Karpas-422 (cell line): ENCODE measurements around the gene FLNA. TPM values are rescaled to one million over a fixed set of nuclear protein-coding genes. Genes with fewer than 3 reads are reported as not detected.

Experiments
- DNase-seq: peaks from one replicate; pipeline ENCODE4 v3.0.0-alpha.2; 2015
- H2AFZ ChIP-seq: fragments of 200-600 bp; sonication (generic); 2 replicates; pipeline ENCODE4 v1.6.1; 2014; ENCODE audit warnings: antibody characterized with exemption, low read length, mixed read lengths
- H3K27ac ChIP-seq: fragments of 200-600 bp; sonication (generic); 2 replicates; pipeline ENCODE4 v1.5.1; 2014; ENCODE audit warnings: mild to moderate bottlenecking, low read length, moderate library complexity
- H3K27me3 ChIP-seq: fragments of 200-600 bp; sonication (generic); 2 replicates; pipeline ENCODE4 v1.6.1; 2014; ENCODE audit warnings: low read length, mixed read lengths
- H3K36me3 ChIP-seq: fragments of 200-600 bp; sonication (generic); 2 replicates; pipeline ENCODE4 v1.6.1; 2014; ENCODE audit warnings: low read length, mixed read lengths; ENCODE audit not compliant: insufficient read depth
- H3K4me1 ChIP-seq: fragments of 200-600 bp; sonication (generic); 2 replicates; pipeline ENCODE4 v1.6.1; 2014; ENCODE audit warnings: mild to moderate bottlenecking, low read length, mixed read lengths
- H3K4me2 ChIP-seq: fragments of 200-600 bp; sonication (generic); 2 replicates; pipeline ENCODE4 v1.6.1; 2014; ENCODE audit warnings: low read length, low read depth, mild to moderate bottlenecking; ENCODE audit not compliant: poor library complexity, severe bottlenecking
- H3K4me3 ChIP-seq: fragments of 200-600 bp; sonication (generic); 2 replicates; pipeline ENCODE4 v1.5.1; 2014; ENCODE audit warnings: mild to moderate bottlenecking, antibody characterized with exemption, low read length, mixed read lengths
- H3K79me2 ChIP-seq: fragments of 200-600 bp; sonication (generic); 2 replicates; pipeline ENCODE4 v1.6.1; 2014; ENCODE audit warnings: mild to moderate bottlenecking, low read length, mixed read lengths
- H3K9ac ChIP-seq: fragments of 200-600 bp; sonication (generic); 2 replicates; pipeline ENCODE4 v1.6.0; 2014; ENCODE audit warnings: low read length
- H3K9me2 ChIP-seq: fragments of 200-600 bp; sonication (generic), shearing (Covaris generic); replicated peaks from 2 replicates; pipeline ENCODE4 v1.6.0; 2014; ENCODE audit warnings: mild to moderate bottlenecking, low read length, moderate library complexity; ENCODE audit not compliant: insufficient read depth
- H3K9me3 ChIP-seq: fragments of 300-700, 200-600 bp; sonication (generic); 2 replicates; pipeline ENCODE4 v1.6.1; 2014; ENCODE audit warnings: low read length, mixed read lengths
- H4K20me1 ChIP-seq: fragments of 200-600 bp; sonication (generic); 2 replicates; pipeline ENCODE4 v1.6.1; 2014; ENCODE audit warnings: mild to moderate bottlenecking, antibody characterized with exemption, low read length, low read depth; ENCODE audit not compliant: insufficient read depth
- total RNA-seq: library from RNA; depleted of rRNA; stranded (reverse); fragments of >200 nt; shearing (Covaris generic); gene quantifications from 2 replicates; pipeline ENCODE4 v1.2.3, GENCODE V29; 2014; ENCODE audit warnings: low replicate concordance

FLNA gene
- total RNA-seq, 1 experiment from 2014 or later: 46.3 TPM

GRCh38 chrX:154381271-154381670 lies 6.8 kb upstream of the FLNA start:
- Histone ChIP-seq H3K27ac (no peak overlapping the region), H3K36me3 (no peaks in the 10 kb centered on the region), H2AFZ (no peak overlapping the region), H3K9me2 (no peaks in the 10 kb centered on the region), H3K9me3 (no peaks in the 10 kb centered on the region), H3K9ac (no peak overlapping the region), H3K4me3 (no peak overlapping the region), H4K20me1 (no peaks in the 10 kb centered on the region), H3K27me3 (no peaks in the 10 kb centered on the region), H3K79me2 (peaks cover 11% of the 10 kb centered on the region), H3K4me1 (peaks cover 24% of the 10 kb centered on the region), H3K4me2 (no peak overlapping the region)
- DNase-seq: no peak

GRCh38 chrX:154380787-154381186 lies 6.4 kb upstream of the FLNA start:
- Histone ChIP-seq H3K9me3 (no peaks in the 10 kb centered on the region), H3K9me2 (no peaks in the 10 kb centered on the region), H3K27ac (no peak overlapping the region), H3K4me3 (peak overlapping the region; percentile 85; the same call in 1 of the 2 replicates), H3K79me2 (peaks cover 11% of the 10 kb centered on the region), H3K4me2 (peak overlapping the region; percentile 80), H3K27me3 (no peaks in the 10 kb centered on the region), H3K9ac (peak overlapping the region; percentile 95), H3K4me1 (peaks cover 24% of the 10 kb centered on the region), H4K20me1 (no peaks in the 10 kb centered on the region), H3K36me3 (no peaks in the 10 kb centered on the region), H2AFZ (no peak overlapping the region)
- no peak for DNase-seq

GRCh38 chrX:154380153-154380552 lies 5.7 kb upstream of the FLNA start:
- no peaks in the 10 kb centered on the region for H3K9me2 ChIP-seq
- DNase-seq: no peak
- peaks cover 11% of the 10 kb centered on the region for H3K79me2 ChIP-seq
- H3K36me3 ChIP-seq: no peaks in the 10 kb centered on the region
- no peak overlapping the region for H2AFZ ChIP-seq
- no peaks in the 10 kb centered on the region for H3K27me3 ChIP-seq
- no peak overlapping the region for H3K27ac ChIP-seq
- no peaks in the 10 kb centered on the region for H3K9me3 ChIP-seq
- H3K4me3 ChIP-seq: peak overlapping the region; percentile 85
- H4K20me1 ChIP-seq: no peaks in the 10 kb centered on the region
- H3K4me2 ChIP-seq: peak overlapping the region; percentile 80
- H3K9ac ChIP-seq: peak overlapping the region; percentile 95
- peaks cover 24% of the 10 kb centered on the region for H3K4me1 ChIP-seq

DNA sequence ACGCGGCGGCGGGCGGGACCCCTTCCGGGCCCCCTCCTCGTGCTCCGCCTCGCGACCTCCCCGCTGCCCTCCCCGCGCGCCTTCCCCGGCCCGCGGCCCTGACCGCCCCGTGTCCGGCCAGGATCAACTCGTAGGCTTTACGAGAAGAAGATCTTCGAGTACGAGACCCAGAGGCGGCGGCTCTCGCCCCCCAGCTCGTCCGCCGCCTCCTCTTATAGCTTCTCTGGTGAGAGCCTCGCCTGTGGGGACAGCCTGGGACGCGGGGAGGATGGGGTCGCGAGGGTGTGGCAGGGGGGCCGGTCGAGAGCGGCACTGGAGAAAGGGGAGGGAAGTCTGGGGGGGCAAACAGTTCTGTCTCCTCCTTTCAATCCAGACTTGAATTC lies 5.1 kb upstream of the FLNA start:
- Histone ChIP-seq H3K9ac (peak overlapping the region; percentile 95), H4K20me1 (no peaks in the 10 kb centered on the region), H3K27ac (peak overlapping the region; percentile 64), H3K36me3 (no peaks in the 10 kb centered on the region), H3K4me3 (peak overlapping the region; percentile 85), H3K79me2 (peaks cover 11% of the 10 kb centered on the region), H3K4me2 (peak overlapping the region; percentile 80), H3K27me3 (no peaks in the 10 kb centered on the region), H3K9me2 (no peaks in the 10 kb centered on the region), H3K4me1 (peaks cover 23% of the 10 kb centered on the region), H2AFZ (no peak overlapping the region; the same call in 1 of the 2 replicates), H3K9me3 (no peaks in the 10 kb centered on the region)
- no peak for DNase-seq

DNA sequence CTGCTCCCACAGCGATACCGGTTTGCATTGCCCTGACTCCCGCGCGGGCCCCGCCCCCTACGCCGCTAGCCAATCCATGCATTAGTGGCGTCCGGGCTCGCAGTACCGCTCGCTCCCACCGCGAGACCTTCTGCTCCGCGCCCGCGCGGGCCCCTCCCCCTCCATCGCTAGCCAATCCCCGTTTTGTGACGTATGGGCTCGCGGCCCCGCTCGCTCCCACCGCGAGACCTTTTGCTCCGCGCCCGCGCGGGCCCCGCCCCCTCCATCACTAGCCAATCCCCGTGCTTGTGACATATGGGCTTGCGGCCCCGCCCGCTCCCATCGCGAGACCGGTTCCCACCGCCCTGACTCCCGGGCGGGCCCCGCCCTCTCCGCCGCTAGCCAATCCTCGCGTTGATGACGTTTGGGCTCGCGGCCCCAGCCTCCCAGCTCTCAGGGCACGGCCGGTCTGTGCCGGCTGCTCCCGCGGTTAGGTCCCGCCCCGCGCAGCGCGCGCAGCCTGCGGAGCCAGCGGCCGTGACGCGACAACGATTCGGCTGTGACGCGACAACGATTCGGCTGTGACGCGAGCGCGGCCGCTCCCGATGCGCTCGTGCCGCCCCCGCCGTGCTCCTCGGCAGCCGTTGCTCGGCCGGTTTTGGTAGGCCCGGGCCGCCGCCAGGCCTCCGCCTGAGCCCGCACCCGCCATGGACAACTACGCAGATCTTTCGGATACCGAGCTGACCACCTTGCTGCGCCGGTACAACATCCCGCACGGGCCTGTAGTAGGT lies 4.5 kb upstream of the FLNA start, which contains the start of gene EMD:
Gene EMD, plus strand, starts transcription at position 497 of the 770 bp plus-strand sequence. Its CDS starts 190 bp downstream, at position 687.
- peak; percentile 98 for DNase-seq
- Histone ChIP-seq H3K9ac (peak within 1 kb of the TSS; percentile 95), H3K79me2 (peaks cover 11% of the 10 kb centered on the region), H3K9me3 (no peaks in the 10 kb centered on the region), H3K4me3 (peak within 1 kb of the TSS; percentile 85), H3K9me2 (no peaks in the 10 kb centered on the region), H3K27ac (peak within 1 kb of the TSS; percentile 70), H4K20me1 (no peaks in the 10 kb centered on the region), H2AFZ (no peak within 1 kb of the TSS; the same call in 1 of the 2 replicates), H3K4me2 (peak within 1 kb of the TSS; percentile 84), H3K36me3 (no peaks in the 10 kb centered on the region), H3K27me3 (no peaks in the 10 kb centered on the region), H3K4me1 (peaks cover 23% of the 10 kb centered on the region)

- Histone ChIP-seq H4K20me1 (no peaks in the 10 kb centered on the region), H3K4me2 (peak overlapping the region; percentile 84), H3K79me2 (peaks cover 11% of the 10 kb centered on the region), H3K27ac (peak overlapping the region; percentile 70), H3K4me1 (peaks cover 28% of the 10 kb centered on the region), H2AFZ (no peak overlapping the region), H3K27me3 (no peaks in the 10 kb centered on the region), H3K4me3 (peak overlapping the region; percentile 66), H3K9me2 (no peaks in the 10 kb centered on the region), H3K9ac (peak overlapping the region; percentile 83), H3K36me3 (no peaks in the 10 kb centered on the region), H3K9me3 (no peaks in the 10 kb centered on the region)
- peak; percentile 63 for DNase-seq
These were observed 3.8 kb upstream of the FLNA start for GRCh38 chrX:154378059-154378798.

DNA sequence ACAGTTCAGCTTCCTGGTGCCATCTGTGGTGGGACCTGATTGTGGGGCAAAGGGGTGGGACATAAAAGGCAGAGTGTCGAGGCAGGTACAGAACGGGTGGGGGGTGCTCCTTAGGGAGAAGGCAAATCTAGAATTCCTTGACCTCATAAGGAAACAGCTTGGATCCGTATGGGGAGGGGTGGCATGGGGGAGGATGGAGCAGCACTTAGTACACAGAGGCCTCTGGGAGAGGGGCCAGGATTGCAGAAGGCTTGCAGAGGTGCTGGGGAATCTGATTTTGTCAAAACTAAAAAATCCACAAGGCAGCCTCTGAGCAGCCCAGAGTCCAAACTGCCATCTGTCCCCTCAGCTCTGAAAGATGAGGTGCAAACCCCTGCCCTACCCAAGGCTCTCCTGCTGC lies 2.3 kb upstream of the FLNA start:
- no peak overlapping the region for H3K27ac ChIP-seq
- no peaks in the 10 kb centered on the region for H3K36me3 ChIP-seq
- no peak overlapping the region for H3K9ac ChIP-seq
- no peaks in the 10 kb centered on the region for H3K9me3 ChIP-seq
- peaks cover 33% of the 10 kb centered on the region for H3K4me1 ChIP-seq
- H2AFZ ChIP-seq: no peak overlapping the region
- H3K4me3 ChIP-seq: no peak overlapping the region
- no peaks in the 10 kb centered on the region for H4K20me1 ChIP-seq
- no peaks in the 10 kb centered on the region for H3K9me2 ChIP-seq
- no peak for DNase-seq
- no peak overlapping the region for H3K4me2 ChIP-seq
- H3K79me2 ChIP-seq: peaks cover 11% of the 10 kb centered on the region
- H3K27me3 ChIP-seq: no peaks in the 10 kb centered on the region

DNA sequence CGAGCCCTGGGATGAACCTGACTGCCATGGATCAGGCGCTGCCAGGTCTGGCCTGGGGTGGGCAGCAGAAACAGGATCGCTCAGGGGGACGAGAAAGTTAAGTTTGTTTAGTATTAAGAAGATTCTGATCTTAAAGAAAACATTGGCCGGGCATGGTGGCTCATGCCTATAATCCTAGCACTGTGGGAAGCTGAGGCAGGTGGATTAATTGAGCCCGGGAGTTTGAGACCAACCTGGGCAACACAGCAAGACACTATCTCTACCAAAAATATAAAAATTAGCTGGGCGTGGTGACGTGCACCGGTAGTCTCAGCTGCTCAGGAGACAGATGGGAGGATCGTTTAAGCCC lies 696 bp upstream of the FLNA start:
- Histone ChIP-seq H3K27ac (no peak overlapping the region), H3K9me2 (no peaks in the 10 kb centered on the region), H3K4me1 (peaks cover 30% of the 10 kb centered on the region), H3K79me2 (peaks cover 12% of the 10 kb centered on the region), H3K36me3 (no peaks in the 10 kb centered on the region), H3K9me3 (no peaks in the 10 kb centered on the region), H2AFZ (no peak overlapping the region), H3K4me2 (no peak overlapping the region), H3K4me3 (no peak overlapping the region), H3K27me3 (no peaks in the 10 kb centered on the region), H3K9ac (no peak overlapping the region), H4K20me1 (no peaks in the 10 kb centered on the region)
- DNase-seq: no peak
